Mesodermal cell (in vitro differentiated cells): Measurements from ENCODE around the gene EFCAB7.

ENCODE experiments used
- H3K27ac ChIP-seq: 2 replicates; pipeline ENCODE4 v1.7.0; 2013; ENCODE audit warnings: mild to moderate bottlenecking, low read depth, low read length, moderate library complexity; ENCODE audit not compliant: severe bottlenecking
- H3K36me3 ChIP-seq: 2 replicates; pipeline ENCODE4 v1.7.1; 2013; ENCODE audit warnings: mild to moderate bottlenecking, low read length, moderate library complexity; ENCODE audit not compliant: control insufficient read depth, insufficient read depth
- H3K4me1 ChIP-seq: one replicate; pipeline ENCODE4 v1.7.1; 2013; ENCODE audit warnings: mild to moderate bottlenecking, low read length; ENCODE audit not compliant: insufficient read depth, control insufficient read depth, poor library complexity, severe bottlenecking
- H3K4me3 ChIP-seq: 2 replicates; pipeline ENCODE4 v1.7.0; 2013; ENCODE audit warnings: low read length, control low read depth, mild to moderate bottlenecking; ENCODE audit not compliant: insufficient read depth, poor library complexity, severe bottlenecking; ENCODE audit errors: extremely low read depth
- H3K9me3 ChIP-seq: 2 replicates; pipeline ENCODE4 v1.7.1; 2013; ENCODE audit warnings: mild to moderate bottlenecking, low read length, moderate library complexity; ENCODE audit not compliant: control insufficient read depth
- WGBS, 2 experiments: methylation state at CpG; one replicate each; pipeline ENCODE4 v1.1.5; 2013; ENCODE audit warnings: missing lambda C conversion rate in 2 of 2; ENCODE audit not compliant: insufficient coverage in 2 of 2; 5-methylcytosine and 5-hydroxymethylcytosine counted together

The EFCAB7 gene

DNA sequence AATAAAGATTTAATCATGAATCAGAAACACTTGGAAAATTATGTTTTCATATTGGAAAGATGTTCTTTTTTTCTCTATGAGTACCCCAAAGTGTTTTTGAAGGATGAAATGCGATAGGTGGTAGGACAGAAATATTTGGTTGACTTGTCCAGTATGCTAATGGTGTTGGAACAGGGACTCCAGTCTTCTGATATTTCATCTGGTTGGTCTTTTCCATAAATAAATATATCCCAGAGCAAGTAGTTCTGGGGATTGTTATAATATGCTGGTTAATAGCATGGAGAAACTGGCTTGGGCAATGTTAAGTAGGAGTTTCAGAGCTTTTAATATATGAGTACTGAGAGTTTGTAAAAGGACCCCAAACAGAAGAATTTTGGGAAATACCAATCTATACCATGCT lies 78.6 kb downstream of the EFCAB7 start:
- no CpG with 5 or more reads among the region's 1 CpG for WGBS, 2 experiments
- Histone ChIP-seq H3K4me3 (no peak overlapping the region), H3K9me3 (no peaks in the 10 kb centered on the region), H3K27ac (no peak overlapping the region), H3K4me1 (peaks cover 7% of the 10 kb centered on the region), H3K36me3 (no peaks in the 10 kb centered on the region)

DNA sequence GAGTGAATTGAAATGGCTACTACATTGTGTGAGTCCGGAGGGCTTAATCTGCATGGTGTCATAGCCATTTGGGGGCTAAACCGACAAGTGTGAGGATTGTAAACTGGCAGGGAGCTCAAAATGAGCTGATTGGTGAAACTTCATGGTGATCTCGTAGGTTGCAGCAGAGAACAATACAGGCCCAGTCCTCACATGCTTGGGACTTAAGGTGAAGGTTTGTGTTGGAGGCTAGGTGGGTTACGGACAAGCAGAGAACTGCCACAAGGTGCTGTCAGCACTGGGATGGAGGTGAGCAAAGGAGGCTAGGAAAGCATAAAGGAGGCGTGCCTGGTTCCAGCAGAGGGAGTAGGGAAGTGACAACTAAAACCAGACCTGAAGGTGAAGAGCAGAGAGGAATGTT lies 79.3 kb downstream of the EFCAB7 start:
- no peak overlapping the region for H3K4me3 ChIP-seq
- H3K4me1 ChIP-seq: peaks cover 7% of the 10 kb centered on the region
- no peaks in the 10 kb centered on the region for H3K9me3 ChIP-seq
- no peaks in the 10 kb centered on the region for H3K36me3 ChIP-seq
- 84 to 85% methylated on average over 5 of the region's 5 CpGs for whole genome bisulfite sequencing, 2 experiments
- no peak overlapping the region for H3K27ac ChIP-seq

DNA sequence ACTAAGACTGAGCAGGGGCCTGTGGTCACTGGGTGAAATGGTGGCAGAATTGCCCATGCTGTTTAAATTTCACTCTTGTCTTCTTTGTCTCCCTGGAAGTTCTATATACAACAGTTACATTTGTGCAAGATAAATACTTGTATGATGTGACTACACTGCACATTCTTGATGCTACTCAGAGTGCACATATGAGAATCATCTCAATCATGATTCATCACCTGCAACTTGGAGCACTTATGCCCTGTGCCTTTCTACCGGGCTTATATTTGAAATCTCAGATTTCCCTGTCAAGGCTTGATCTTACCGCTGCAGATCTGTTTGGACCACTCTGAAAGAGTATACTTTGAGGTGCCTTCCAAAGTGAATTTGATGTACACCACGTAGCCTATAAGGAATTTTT lies 80.5 kb downstream of the EFCAB7 start:
- H3K27ac ChIP-seq: no peak overlapping the region
- 94 to 100% methylated on average over 3 of the region's 3 CpGs for WGBS, 2 experiments
- no peaks in the 10 kb centered on the region for H3K36me3 ChIP-seq
- no peak overlapping the region for H3K4me3 ChIP-seq
- H3K4me1 ChIP-seq: peaks cover 7% of the 10 kb centered on the region
- H3K9me3 ChIP-seq: no peaks in the 10 kb centered on the region

DNA sequence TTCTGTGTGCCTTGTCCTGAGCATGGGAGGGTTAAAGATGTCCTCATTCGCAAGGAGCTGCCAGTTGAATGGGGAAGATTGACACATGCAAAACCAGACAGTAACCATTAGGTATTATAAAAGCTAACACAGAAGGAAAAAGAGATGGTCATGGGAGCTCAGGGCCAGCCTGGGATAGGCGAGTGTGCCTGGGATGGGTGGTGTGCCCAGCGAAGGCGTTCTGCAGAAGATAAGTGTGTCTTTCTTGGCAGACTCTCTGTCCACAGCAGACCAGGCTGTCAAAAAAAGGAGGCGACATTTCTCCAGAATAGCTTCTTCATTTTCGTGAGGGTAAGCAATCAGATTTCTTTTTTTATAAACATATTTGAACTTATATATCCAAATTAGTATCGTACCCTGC lies 84.0 kb downstream of the EFCAB7 start:
- H3K4me3 ChIP-seq: no peak overlapping the region
- no peaks in the 10 kb centered on the region for H3K9me3 ChIP-seq
- H3K27ac ChIP-seq: no peak overlapping the region
- H3K36me3 ChIP-seq: no peaks in the 10 kb centered on the region
- 91 to 98% methylated on average over 4 to 6 of the region's 7 CpGs for WGBS, 2 experiments
- peaks cover 8% of the 10 kb centered on the region for H3K4me1 ChIP-seq

DNA sequence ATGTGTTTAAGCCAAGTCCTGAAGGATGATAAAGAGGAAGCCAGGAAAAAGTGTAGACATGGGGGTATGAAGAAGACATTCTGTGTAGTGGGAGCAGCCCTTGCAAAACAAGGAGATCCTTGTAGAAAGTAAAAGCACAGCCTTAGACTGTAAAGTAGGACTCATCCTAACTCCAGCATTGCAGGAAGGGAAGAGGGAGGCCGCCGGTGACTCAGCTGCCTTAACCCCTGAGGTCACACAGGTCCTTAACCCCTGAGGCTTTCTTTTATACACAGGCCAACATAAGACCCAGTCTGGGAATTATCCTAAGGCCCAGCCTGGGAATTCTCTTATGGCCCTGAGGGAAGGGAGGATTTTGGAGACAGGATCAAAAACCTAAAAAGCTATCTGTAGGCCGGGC lies 87.9 kb downstream of the EFCAB7 start:
- no peak overlapping the region for H3K4me3 ChIP-seq
- H3K9me3 ChIP-seq: no peaks in the 10 kb centered on the region
- 89 to 100% methylated on average over 1 of the region's 3 CpGs for WGBS, 2 experiments
- H3K4me1 ChIP-seq: peaks cover 18% of the 10 kb centered on the region
- no peaks in the 10 kb centered on the region for H3K36me3 ChIP-seq
- H3K27ac ChIP-seq: peak overlapping the region; percentile 77

DNA sequence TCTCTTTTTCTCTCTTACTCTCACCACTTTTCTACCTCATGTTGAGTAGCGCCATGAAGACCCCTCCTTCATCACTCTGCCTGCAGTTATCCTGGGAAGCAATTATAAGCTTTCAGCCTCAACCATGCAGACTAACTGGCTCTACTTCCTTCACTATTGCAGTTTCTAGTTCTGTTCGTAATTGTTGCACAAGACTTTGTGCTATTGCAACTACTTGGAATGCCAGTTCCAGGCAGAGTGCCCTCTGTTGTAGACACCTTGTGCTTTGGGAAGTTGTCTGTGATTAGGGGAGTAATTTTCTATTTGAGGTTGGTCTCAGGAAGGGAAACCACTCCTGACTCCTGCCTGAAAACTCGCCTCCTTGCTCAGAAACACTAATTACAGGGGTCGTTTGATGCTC lies 89.2 kb downstream of the EFCAB7 start:
- H3K4me1 ChIP-seq: peaks cover 18% of the 10 kb centered on the region
- H3K27ac ChIP-seq: no peak overlapping the region
- H3K36me3 ChIP-seq: no peaks in the 10 kb centered on the region
- no peak overlapping the region for H3K4me3 ChIP-seq
- 75 to 86% methylated on average over 1 to 3 of the region's 4 CpGs for WGBS, 2 experiments
- no peaks in the 10 kb centered on the region for H3K9me3 ChIP-seq

DNA sequence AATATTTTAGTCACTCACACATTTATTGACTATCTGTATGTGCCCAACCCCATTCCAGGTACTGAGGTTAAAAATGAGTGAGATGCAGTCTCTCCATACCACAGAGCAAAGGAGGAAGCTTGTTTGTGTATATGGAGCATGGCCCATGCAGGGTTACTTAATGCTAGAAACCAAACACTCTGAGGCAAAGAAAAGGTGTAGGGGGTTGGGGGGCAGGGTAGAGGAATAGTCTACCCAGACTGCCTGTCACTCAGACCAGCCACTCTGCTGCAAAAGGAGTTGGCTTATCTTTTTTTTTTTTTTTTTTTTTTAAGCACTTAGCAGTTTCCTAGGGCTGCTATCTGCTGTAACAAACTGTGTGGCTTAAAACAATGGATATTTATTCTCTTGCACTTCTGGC lies 89.6 kb downstream of the EFCAB7 start:
- Histone ChIP-seq H3K36me3 (no peaks in the 10 kb centered on the region), H3K9me3 (no peaks in the 10 kb centered on the region), H3K4me3 (no peak overlapping the region), H3K4me1 (peaks cover 20% of the 10 kb centered on the region), H3K27ac (no peak overlapping the region)

DNA sequence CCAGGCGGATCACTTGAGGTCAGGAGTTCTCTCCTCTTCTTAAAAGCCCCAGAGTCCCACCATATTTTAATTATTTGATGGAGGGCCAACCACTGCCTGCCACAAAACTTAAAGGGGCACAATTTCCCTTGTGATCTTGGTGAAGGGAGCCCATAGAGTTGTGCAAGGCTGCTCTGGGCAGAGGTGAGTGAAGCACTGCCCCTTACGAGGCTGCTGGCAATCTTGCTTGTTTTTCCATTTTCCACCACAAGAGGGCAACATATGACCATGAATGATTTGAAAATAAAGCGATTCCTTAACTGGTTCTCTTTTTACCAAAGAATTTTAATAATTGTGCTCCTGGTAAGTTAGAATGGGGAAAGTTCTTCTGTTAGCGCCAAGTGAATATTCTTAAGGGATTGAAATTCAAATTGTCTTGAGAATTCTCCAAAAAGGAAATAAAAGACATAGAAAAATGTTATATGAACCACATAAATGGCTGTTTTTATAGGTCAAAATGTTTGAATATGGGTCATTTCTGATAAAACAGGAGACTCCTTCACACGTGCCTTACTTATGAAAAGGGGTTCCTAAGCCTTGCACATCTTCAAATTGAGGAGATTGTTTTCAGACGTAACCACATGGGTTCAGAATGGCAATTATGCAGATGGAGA lies 92.6 kb downstream of the EFCAB7 start:
- 33 to 44% methylated on average over 2 to 3 of the region's 6 CpGs for WGBS, 2 experiments
- Histone ChIP-seq H3K27ac (no peak overlapping the region), H3K4me1 (peaks cover 17% of the 10 kb centered on the region), H3K4me3 (no peak overlapping the region), H3K9me3 (no peaks in the 10 kb centered on the region), H3K36me3 (no peaks in the 10 kb centered on the region)

DNA sequence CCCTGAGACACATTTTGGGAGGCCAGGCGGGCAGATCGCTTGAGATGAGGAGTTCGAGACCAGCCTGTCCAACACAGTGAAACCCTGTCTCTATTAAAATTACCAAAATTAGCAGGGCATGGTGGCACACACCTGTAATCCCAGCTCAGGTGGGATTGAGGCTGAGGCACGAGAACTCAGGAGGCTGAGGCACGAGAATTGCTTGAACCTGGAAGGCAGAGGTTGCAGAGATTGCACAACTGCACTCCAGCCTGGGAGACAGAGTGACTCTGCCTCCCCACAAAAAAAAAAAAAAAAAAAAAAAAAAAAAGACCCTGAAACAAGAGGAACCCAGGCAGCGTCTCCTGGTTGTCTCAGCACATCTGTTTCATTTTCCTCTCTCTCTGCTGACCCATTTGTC lies 94.1 kb downstream of the EFCAB7 start:
- no peak overlapping the region for H3K4me3 ChIP-seq
- no peaks in the 10 kb centered on the region for H3K36me3 ChIP-seq
- no peaks in the 10 kb centered on the region for H3K9me3 ChIP-seq
- H3K27ac ChIP-seq: no peak overlapping the region
- H3K4me1 ChIP-seq: peaks cover 13% of the 10 kb centered on the region
- WGBS, 2 experiments: 75 to 87% methylated on average over 4 of the region's 6 CpGs

DNA sequence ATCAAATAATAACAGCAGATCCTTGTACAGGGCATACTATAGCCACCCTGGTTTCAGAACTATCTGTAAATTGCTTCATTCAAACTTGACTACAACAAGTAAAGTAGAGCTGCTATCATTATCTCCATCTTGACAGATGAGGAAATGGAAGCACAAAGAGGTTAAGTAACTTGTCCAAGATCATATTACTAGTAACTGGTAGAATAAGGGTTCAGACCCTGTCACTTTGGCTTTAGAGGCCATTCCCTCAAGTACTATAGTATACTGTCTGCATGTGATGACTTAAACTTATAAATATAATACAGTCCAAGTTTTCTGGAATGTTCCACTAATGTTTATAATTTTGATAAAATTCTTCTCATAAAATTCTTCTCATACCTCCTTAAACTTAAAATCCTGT lies 94.7 kb downstream of the EFCAB7 start:
- H3K36me3 ChIP-seq: no peaks in the 10 kb centered on the region
- H3K27ac ChIP-seq: no peak overlapping the region
- peaks cover 8% of the 10 kb centered on the region for H3K4me1 ChIP-seq

DNA sequence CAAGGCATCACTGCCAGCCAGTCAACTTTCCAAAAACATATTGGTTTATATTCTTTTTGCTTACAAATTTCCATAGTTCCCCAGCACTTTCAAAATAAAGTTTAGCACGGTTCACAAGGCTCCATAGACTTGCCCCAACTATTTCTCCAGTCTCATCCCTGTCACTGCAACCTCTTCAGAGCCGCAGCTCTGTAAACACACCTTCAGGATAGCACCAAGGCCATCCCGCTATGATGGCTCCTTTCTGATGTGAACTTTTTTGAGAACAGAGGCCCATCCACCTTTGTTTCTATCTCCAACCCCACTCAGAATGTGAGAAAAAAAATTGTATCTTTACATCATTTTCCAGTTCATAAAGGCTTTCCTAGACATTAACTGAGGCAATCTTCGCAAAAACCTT lies 96.2 kb downstream of the EFCAB7 start:
- Histone ChIP-seq H3K36me3 (no peaks in the 10 kb centered on the region), H3K4me3 (no peak overlapping the region), H3K4me1 (peaks cover 4% of the 10 kb centered on the region), H3K27ac (no peak overlapping the region), H3K9me3 (no peaks in the 10 kb centered on the region)
- WGBS, 2 experiments: 87% methylated on average over 2 of the region's 4 CpGs; no CpG with 5 or more reads in 1 of the 2 experiments

More for the DNA sequence above, 94.7 kb downstream of the EFCAB7 start:
- no peak overlapping the region for H3K4me3 ChIP-seq
- no peaks in the 10 kb centered on the region for H3K9me3 ChIP-seq
